Measurements from ENCODE around the gene WWTR1.

WWTR1 gene

DNA sequence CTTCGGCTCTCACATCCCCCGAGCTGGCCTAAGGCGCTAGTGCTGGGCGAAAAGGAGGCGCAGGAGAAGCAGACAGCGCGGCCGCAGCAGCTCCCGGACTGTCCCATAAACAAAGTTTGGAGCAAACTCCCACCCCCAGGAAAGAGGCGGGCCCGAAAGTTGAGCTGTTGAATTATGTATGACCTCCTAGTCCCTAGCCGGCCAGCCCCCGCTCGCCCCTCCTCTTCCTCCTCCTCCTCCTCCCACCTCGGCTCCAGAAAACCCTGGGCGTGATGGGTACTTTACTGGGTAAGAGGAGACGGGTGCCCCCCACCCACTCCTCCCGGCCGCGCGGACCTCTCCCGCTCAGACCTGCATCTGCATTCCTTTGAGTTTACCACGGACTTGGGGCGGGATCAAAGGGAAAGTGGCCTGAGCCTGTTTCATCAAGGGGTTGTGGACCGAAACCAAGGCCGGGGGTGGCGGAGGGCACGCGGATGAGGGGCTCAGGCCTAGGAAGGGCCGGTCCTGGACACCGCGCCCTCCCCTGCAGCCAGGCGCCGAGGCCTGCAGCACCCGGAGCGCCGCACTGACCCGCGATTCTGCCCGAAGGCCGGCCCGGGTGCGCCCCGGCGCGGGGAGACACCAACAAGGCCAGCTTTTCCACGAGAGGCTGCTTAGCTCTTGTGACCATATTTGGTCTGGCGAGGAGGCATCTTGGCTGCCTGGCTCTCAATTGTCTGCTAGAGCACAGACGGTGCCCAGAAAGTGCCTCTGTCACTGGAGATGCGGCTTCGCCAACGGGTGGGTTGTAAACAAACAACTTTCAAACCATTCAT lies at the start of gene WWTR1:
Gene WWTR1, minus strand, starts transcription at position 100 of the 818 bp plus-strand sequence. CDS start 719 bp downstream, outside the sequence.
- peak; percentile 88 for DNase-seq (ENCODE audit: low read depth, low spot score)

DNA sequence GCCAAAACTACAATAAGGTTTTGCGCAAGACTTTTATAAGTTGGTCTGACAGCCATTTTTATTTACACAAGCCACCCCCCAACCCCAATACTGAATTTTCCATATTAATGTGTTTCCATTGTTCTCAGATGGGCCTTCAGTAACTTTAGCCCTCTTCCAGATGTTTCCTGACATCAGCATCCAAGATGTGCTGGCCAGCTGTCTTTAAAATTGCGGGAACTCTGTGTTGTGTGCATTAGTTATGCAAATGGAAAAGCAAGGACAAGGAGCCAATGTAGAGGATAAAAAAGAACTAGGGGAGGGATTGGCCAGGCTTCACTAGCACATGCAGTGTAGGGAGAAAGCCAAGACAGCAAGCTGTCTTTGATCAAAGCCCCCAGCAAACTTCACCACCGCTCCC lies 49.1 kb upstream of the WWTR1 start:
- DNase-seq (ENCODE audit: low read depth, low spot score), result no peak

DNA sequence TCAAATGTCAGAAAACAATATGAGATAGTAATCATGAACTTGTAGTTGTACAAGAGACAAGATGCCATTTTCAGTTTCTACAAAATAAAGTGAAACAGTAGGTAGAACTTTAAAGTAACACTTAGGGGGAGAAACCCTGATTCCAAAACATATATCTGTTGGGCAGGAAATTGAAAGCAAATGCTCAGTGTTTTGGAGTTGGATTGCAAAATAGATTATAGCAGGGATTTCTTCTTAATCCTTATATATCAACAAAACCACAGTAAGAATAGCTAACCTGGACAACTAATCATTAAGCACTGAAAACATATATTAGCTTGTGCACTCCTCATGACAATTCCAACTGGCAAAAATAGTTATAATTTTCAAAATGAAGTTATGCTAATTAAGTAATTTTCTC lies 47.6 kb upstream of the WWTR1 start:
- no peak for DNase-seq (ENCODE audit: low read depth, low spot score)

DNA sequence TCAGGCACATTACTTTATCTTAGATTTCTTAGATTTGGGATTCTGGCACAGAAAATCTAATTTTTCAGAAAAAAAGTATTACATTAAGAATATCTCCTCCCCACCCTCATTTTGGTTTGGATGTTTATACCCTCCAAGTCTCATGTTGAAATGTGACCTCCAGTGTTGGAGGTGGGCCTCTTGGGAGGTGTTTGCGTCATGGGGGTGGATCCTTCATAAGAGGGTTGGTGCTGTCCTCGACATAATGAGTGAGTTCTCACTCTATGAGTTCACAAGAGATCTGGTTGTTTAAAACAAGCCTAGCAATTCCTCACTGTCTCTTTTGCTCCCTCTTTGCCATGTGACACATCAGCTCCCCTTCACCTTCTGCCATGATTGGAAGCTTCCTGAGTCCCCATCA lies 45.6 kb upstream of the WWTR1 start:
- DNase-seq (ENCODE audit: low read depth, low spot score), result no peak

DNA sequence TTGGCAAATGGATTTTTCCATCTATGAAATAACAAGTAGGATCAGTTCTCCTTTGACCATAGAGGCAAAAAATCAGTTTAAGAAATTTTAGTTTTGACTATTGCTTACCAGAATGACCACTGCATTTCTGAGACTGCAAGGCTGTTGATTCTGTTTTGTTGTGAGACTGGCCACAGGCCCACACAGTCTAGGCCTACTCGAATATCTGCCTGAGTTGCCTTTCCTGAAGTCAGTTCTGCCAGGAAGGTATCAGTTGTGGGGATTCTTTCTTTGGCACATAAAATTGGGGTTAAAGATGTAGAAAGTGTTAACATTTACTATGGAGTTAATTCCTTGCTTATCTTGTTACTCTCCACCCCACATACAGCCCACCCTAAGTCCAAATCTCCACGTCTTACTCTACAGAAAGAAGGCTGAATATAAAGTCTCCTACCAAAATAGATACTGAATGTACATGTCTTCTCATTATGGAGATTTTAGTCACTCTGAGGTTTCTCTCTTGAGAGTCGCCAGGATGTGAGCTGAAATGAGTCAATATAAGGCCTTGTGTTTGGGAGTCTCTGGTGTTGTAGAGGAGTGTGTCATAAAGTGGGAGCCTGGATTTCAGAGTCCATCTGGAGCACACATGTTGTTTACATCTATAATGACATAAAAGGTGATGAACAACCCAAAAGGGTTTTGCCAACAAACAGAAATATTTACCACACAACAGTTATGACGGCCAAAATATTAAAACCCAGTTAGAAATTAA lies 45.0 kb upstream of the WWTR1 start:
- DNase-seq (ENCODE audit: low read depth, low spot score), result no peak

DNA sequence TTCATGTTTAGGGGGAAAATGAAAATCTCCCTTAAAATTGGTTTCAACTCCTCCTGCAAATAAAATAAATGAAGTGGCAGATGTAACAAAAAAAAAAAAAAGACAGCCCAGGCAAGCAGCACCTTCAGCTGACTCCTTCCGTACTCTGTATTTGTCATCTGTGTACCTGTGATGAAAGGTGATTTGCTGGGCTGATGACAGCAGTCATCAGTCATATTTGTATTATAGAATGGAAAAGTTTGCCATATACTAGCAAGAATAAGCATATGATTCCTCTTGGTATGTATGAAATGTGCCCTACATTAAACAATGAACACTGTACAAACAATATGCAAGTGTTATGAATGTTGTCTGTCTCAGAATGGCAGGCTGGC lies 44.1 kb upstream of the WWTR1 start:
- DNase-seq (ENCODE audit: low read depth, low spot score), result no peak

DNA sequence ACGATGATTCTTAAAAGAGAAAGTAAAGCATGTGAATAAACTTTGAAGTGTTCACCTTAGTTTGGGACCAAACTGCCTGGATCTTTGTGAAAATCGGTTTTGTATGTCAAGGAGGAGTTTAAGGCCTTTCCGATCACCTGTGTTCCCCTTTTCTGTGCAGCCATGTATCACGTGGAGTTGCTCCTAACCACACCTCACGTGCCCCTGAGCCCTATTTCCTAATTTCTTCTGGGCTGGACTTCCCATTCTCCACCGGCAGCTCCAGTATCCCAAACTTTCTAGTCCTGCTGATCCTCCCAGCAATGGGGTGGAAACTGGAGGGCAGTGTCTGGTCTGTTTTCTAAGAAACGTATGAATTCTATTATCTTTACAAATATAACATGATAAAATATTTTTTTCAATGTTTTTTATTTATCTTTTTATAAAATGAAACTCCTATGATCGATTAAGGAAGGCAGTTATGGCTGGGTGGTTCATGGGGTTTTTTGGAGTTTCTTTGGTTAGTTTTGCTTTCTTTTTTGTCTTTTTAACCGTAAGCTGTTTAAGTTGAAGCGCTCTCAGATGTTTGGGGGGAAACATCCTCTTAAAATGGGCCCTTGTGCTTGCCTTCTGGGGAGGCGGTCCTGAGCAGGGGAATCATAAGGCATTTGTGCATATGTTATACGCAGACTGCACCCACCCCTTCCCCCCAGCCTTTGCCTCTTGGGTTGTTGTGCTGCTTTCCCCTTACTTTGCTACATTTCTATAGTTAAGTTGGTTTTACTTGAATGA lies 43.6 kb upstream of the WWTR1 start:
- DNase-seq (ENCODE audit: low read depth, low spot score), result no peak

DNA sequence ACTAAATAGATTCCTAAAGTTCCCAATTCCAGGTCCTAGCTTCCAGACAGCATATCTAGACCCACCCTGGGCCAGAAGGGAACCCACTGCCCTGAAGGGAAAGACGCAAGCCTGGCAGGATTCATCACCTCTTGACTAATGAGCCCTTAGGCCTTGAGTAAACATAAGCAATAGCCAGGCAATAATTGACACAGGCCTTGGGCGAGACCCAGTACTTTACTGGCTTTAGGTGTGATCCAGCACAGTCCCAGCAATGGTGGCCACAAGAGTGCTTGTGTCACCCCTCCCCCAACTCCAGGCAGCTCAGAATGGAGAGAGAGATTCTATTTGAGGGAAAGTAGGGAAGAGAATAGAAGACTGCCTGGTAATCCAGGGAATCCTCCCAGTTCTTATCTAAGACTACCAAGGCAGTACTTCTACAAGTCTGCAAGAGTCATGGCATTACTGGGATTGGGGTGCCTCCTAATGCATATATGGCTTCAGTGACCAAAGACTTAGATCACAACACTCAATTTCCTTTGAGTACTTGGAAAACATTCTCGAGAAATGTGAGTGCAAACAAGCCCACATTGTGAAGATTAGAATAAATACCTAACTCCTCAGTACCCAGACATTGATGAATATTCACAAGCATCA lies 30.4 kb upstream of the WWTR1 start:
- no peak for DNase-seq (ENCODE audit: low read depth, low spot score)

DNA sequence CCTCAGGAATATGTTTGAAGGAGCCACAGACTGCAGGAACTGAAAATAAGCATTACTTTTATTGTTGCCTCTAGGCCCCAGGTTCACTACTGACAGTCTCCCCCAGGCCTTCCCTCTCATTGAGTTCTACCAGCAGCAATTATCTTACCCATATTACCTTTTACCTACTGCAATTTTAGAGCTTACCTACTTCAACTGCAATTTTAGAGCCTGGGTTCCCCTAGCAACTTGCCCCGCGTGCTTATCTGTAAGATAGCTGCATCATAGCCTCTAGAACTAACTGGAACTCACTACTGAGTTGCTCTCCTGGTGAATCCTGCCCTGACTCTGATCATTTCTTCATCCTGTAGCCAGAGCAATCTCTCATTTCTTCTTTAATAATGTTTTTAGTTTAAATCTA lies 29.2 kb upstream of the WWTR1 start:
- no peak for DNase-seq (ENCODE audit: low read depth, low spot score)

DNA sequence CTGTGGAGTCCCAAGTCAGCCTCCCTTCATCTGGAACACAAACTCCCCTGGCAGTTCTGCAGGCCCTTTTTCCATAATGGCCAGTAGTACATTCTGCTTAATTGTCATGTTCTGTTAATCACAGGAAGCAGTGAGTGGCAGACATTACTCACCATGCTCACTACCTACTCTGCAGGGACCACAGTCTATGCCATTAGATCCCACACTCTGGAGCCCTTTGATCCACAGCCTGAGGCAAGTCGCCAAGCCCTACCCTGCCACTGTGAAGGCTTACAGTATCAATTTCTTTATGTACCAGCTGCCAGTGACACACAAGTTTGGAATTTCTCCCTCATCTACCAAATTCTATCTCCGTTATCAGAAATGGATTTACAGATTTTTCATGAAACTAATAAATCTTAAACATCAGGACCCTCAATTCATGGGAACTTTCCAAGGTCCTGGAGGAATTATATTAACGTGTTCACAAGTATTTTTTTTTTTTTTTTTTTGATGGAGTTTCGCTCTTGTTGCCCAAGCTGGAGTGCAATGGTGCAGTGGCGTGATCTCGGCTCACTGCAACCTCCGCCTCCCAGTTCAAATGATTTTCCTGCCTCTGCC lies 20.6 kb upstream of the WWTR1 start:
- no peak for DNase-seq (ENCODE audit: low read depth, low spot score)

DNA sequence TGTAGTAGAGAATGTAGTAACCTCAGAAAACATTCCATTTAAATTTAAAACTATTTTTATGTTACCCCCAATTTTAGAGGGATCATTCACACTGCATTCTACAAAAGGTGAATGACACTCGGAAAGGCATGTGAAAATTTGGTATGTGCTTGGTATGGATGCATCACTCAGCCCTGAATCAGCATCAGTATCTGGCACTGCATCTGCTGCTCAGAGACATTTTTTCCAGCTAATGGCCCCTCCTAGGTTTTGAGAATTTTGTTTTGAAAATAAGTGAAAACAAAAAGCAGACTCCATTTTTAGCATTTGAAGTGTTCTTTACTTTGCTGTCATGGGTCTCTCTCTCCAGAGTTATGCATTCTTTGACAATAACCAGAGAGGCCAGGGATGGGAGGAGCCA lies 15.6 kb upstream of the WWTR1 start:
- DNase-seq (ENCODE audit: low read depth, low spot score), result no peak

DNA sequence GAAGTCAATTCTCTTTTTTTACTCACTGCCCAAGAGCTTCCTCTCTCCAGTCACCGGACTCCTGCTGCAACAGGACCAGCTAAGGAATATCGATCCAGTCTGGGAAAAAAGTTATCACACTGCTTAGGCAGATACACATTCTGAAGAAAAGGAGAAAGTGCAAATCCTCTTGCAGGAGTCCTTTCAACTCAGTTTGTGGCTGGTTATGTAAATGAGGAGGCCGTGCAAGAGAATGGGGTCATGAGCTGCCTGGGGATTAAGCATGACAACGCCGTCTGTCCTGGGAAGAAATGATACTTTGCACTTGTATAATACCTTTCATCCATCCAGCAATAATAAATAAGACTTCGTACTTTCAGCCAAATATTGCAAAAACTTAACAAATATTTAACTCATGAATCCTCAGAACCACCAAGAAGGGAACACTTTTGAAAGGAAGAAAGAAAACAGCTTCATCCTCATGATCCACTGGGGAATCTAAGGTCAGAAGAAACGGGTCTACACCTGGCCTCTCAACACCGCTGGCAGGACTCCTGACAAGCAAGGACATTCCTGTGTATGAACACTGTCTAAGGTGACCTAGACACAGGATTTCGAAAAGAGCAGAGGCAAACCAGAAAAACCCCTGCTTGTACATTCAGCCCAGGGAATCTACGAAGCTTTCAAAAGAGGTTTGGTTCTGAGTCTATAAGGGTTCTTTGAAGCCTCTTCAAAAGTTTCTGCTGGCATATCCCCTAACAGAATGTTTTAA lies 13.1 kb upstream of the WWTR1 start:
- DNase-seq (ENCODE audit: low read depth, low spot score), result no peak

DNA sequence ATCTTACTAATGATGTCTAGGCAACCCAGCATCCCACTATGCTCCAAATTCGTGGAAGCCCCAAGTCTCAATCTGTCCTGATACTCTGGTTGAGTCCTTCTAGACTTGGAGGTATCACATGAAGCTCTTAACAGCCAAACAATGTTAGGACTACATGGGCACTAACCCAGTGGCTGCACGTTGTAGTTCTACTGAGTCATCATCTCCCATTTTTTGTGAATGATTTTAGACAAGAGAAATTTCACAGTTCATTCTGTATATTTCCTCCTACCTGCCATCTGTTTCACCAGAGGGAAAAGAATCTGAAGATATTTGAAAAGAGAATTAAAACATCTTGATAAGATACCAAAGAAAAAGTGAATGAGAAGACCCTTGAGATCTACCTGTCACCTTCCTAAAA lies 9.8 kb upstream of the WWTR1 start:
- no peak for DNase-seq (ENCODE audit: low read depth, low spot score)

DNA sequence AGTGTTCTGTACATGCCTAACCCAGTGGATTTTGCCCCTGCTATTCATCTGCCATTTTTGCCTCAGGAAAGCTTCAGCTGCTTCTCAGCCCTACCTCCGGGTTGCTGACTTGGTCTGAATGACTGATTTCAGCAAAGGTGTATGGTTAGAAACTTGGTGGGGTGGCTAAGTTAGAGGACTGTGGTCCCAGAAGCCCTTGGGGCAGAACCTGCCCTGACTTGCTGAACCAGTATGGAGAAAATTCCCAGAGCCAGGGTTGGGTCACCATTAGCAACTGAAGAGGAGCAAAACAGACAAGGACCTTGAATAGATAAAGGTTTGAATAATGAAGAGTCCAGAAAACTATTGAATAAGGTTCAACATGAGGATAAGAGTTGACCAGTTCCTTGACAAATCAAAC lies 6.1 kb upstream of the WWTR1 start:
- no peak for DNase-seq (ENCODE audit: low read depth, low spot score)

DNA sequence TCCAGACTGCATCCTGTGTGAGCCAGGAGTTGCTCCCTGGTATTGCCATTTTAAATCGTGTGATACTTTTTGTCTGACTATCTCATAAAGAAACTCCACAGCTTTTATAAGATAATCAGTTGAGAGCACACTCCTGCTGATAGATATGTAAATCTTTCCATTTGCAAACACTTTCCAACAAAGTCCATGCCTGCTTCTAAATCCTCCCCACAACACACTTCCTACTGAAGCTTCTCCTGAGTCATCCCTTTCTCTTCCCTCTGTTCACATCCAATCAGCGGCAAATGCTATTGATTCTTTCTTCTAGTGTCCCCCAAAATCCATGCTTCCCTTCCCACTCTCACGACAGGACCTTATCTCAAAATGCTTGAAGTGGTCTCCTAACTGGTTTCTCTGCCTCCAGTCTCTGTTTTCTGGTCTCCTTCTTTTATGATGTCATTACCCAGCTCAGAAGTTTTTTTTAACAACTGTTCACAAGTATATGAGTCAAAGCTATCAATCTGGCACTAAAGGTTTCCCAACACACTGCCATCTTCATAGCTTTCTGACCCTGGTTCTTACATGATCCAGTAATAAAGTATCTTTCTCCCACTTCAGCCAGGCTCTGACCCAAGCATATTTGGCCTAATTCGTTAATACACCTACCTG lies 4.5 kb upstream of the WWTR1 start:
- DNase-seq (ENCODE audit: low read depth, low spot score), result no peak

DNA sequence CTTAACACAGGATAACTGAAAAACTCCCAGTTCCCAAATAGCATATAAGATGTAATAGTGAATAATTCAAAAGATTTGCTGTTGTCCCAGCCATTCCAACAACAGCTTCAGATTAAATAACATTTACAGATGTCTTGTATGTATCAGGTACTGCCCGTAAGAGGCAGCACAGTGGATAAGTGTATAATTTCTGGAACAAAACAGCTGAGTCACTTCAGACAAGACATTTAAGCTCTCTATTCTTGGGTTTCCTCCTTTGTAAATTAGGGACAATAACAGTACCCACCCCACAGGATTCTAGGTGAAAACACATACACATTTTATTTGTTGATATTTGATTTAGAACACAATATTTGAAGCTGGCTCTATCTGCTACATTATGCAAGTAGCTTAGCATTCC lies 2.6 kb upstream of the WWTR1 start:
- DNase-seq (ENCODE audit: low read depth, low spot score), result no peak

DNA sequence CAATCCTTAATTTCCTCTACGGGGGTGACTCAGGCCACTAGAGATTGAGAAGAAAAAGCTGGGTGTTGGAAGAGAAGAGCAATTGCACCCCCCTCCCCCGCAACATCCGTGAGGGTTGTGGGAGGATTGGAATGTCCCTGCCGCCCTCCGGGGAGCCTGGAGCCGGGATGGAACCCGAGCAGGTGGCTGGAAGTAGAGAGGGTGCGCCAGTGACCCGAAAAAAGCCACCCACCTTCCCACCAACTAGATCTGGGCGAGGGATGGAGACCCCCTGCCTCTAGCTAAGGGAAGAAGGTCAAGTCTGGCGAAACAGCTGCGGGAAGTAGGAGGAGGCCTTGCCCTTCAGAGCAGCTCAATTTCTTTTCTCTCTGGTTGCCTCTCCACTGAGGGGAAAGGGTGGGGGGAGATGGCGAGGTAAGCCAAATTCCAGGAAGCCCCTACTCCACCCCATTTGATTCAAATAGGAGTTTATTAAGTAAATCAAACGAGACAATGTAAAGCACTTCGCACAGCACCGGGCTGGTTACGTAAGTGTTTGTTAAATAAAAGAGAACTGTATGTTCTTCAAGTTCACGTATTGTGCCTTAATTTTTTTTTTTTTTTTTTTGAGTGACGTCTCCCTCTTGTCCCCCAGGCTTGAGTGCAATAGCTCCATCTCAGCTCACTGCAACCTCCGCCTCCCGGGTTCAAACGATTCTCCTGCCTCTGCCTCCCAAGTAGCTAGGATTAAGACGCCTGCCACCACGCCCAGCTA lies 1.1 kb upstream of the WWTR1 start:
- DNase-seq (ENCODE audit: low read depth, low spot score), result no peak

DNA sequence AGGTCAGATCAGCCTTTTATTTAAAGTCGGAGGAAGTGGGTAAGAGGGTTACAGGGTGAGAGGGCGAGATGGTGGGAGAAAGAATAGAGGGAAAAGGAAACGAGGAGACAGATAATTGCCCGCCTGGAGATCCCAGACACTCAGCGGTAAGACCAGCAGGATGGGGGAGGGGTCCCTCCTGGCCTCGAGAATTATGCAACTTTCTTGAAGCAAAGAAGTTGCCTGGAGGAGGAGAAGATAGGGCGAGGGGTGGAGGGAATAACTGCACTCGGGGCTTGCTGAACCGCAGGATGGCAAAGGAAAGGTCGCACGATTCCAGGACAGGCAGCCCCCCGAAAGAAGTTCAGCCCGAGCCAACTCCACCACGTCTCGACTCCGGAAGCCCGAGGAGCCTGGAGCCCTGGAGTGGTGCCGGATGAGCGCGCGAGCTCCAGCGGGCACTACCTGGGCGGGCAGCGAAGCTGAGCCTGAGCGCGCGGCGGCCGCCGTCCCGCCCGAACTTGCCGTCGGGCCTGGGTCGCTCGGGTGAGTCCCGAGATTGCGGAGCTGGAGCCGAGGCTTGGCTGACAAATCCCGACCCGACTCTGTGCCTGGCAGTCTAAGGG lies 402 bp downstream of the WWTR1 start:
- peak; percentile 24 for DNase-seq (ENCODE audit: low read depth, low spot score)
